ENCODE data around the gene GIPC2. TPM values are rescaled to one million over a fixed set of nuclear protein-coding genes. Genes with fewer than 3 reads are reported as not detected.

Gene GIPC2
- total RNA-seq, 1 experiment from 2014 or later: 2.8 TPM

GRCh38 chr1:78176448-78176847 is 130.7 kb downstream of the GIPC2 start:
- H3K27ac Mint-ChIP-seq (ENCODE audit: unreplicated experiment): no peak overlapping the region
- intact Hi-C loops (cut with micrococcal nuclease; ENCODE audit: unreplicated experiment): no loop called here
- H3K4me1 Mint-ChIP-seq (ENCODE audit: low read depth, unreplicated experiment): no peaks in the 10 kb centered on the region
- BruUV-seq (replicated peaks): no TSS peak
- TF ChIP-seq CTCF (IDR thresholded peaks at IDR 0.05; ENCODE audit: unreplicated experiment): no peak
- H3K9me3 Mint-ChIP-seq (ENCODE audit: low read depth, unreplicated experiment): no peaks in the 10 kb centered on the region
- H3K36me3 Mint-ChIP-seq (ENCODE audit: insufficient read depth, unreplicated experiment): no peaks in the 10 kb centered on the region
- no peaks in the 10 kb centered on the region for H3K27me3 Mint-ChIP-seq (ENCODE audit: unreplicated experiment)
- no peak overlapping the region for H3K4me3 Mint-ChIP-seq (ENCODE audit: low read depth, unreplicated experiment)
- DNase-seq: no peak
- CTCF ChIA-PET: no interaction called here

GRCh38 chr1:78177708-78178270 is 132.0 kb downstream of the GIPC2 start:
- no peaks in the 10 kb centered on the region for H3K9me3 Mint-ChIP-seq (ENCODE audit: low read depth, unreplicated experiment)
- no peak overlapping the region for H3K27ac Mint-ChIP-seq (ENCODE audit: unreplicated experiment)
- no peaks in the 10 kb centered on the region for H3K4me1 Mint-ChIP-seq (ENCODE audit: low read depth, unreplicated experiment)
- CTCF ChIA-PET: no interaction called here
- H3K36me3 Mint-ChIP-seq (ENCODE audit: insufficient read depth, unreplicated experiment): no peaks in the 10 kb centered on the region
- no TSS peak for BruUV-seq (replicated peaks)
- no peak for DNase-seq
- no peaks in the 10 kb centered on the region for H3K27me3 Mint-ChIP-seq (ENCODE audit: unreplicated experiment)
- intact Hi-C loops (cut with micrococcal nuclease; ENCODE audit: unreplicated experiment): no loop called here
- no peak for TF ChIP-seq CTCF (IDR thresholded peaks at IDR 0.05; ENCODE audit: unreplicated experiment)
- H3K4me3 Mint-ChIP-seq (ENCODE audit: low read depth, unreplicated experiment): no peak overlapping the region

GRCh38 chr1:78178816-78179215 is 133.1 kb downstream of the GIPC2 start:
- H3K4me1 Mint-ChIP-seq (ENCODE audit: low read depth, unreplicated experiment): no peaks in the 10 kb centered on the region
- no peak for DNase-seq
- H3K4me3 Mint-ChIP-seq (ENCODE audit: low read depth, unreplicated experiment): no peak overlapping the region
- TF ChIP-seq CTCF (IDR thresholded peaks at IDR 0.05; ENCODE audit: unreplicated experiment): no peak
- no peaks in the 10 kb centered on the region for H3K36me3 Mint-ChIP-seq (ENCODE audit: insufficient read depth, unreplicated experiment)
- H3K27ac Mint-ChIP-seq (ENCODE audit: unreplicated experiment): no peak overlapping the region
- no TSS peak for BruUV-seq (replicated peaks)
- CTCF ChIA-PET: no interaction called here
- intact Hi-C loops (cut with micrococcal nuclease; ENCODE audit: unreplicated experiment): no loop called here
- H3K27me3 Mint-ChIP-seq (ENCODE audit: unreplicated experiment): no peaks in the 10 kb centered on the region
- no peaks in the 10 kb centered on the region for H3K9me3 Mint-ChIP-seq (ENCODE audit: low read depth, unreplicated experiment)

GRCh38 chr1:78184460-78185072 is 138.8 kb downstream of the GIPC2 start:
- intact Hi-C loops (cut with micrococcal nuclease; ENCODE audit: unreplicated experiment): no loop called here
- H3K27me3 Mint-ChIP-seq (ENCODE audit: unreplicated experiment): no peaks in the 10 kb centered on the region
- no peaks in the 10 kb centered on the region for H3K4me1 Mint-ChIP-seq (ENCODE audit: low read depth, unreplicated experiment)
- CTCF ChIA-PET: no interaction called here
- no peak overlapping the region for H3K27ac Mint-ChIP-seq (ENCODE audit: unreplicated experiment)
- no peak for TF ChIP-seq CTCF (IDR thresholded peaks at IDR 0.05; ENCODE audit: unreplicated experiment)
- DNase-seq: no peak
- no peak overlapping the region for H3K4me3 Mint-ChIP-seq (ENCODE audit: low read depth, unreplicated experiment)
- no peaks in the 10 kb centered on the region for H3K36me3 Mint-ChIP-seq (ENCODE audit: insufficient read depth, unreplicated experiment)
- no TSS peak for BruUV-seq (replicated peaks)
- no peaks in the 10 kb centered on the region for H3K9me3 Mint-ChIP-seq (ENCODE audit: low read depth, unreplicated experiment)

Other genes with a start within 250 kb of the GIPC2 start
- gene NEXN, start 157.3 kb upstream of the GIPC2 start, total RNA-seq (2022): 1.9 and 2.0 TPM in 2 replicates
- 165 and 188 TPM in 2 replicates for gene FUBP1, start 66.9 kb upstream of the GIPC2 start, total RNA-seq (2022)
- gene DNAJB4, start 41.0 kb upstream of the GIPC2 start, total RNA-seq (2022): 15.0 and 23.0 TPM in 2 replicates

Measured in Calu3 (cell line).